Measurements from ENCODE around the gene SHROOM1.

SHROOM1 gene

GRCh38 chr5:132849347-132849746, 18.9 kb upstream of the SHROOM1 start:
- TF ChIP-seq CTCF (IDR thresholded peaks at IDR 0.05; ENCODE audit: low read depth, low read length), result no peak
- no peak for DNase-seq (ENCODE audit: extremely low read depth, low read depth)

GRCh38 chr5:132848270-132848669, 17.8 kb upstream of the SHROOM1 start:
- TF ChIP-seq CTCF (IDR thresholded peaks at IDR 0.05; ENCODE audit: low read depth, low read length), result no peak

GRCh38 chr5:132841305-132841704, 10.9 kb upstream of the SHROOM1 start:
- DNase-seq (ENCODE audit: extremely low read depth, low read depth), result peak; percentile 20
- no peak for TF ChIP-seq CTCF (IDR thresholded peaks at IDR 0.05; ENCODE audit: low read depth, low read length)

More at GRCh38 chr5:132848270-132848669, 17.8 kb upstream of the SHROOM1 start:
- no peak for DNase-seq (ENCODE audit: extremely low read depth, low read depth)

GRCh38 chr5:132840896-132841295, 10.4 kb upstream of the SHROOM1 start:
- no peak for TF ChIP-seq CTCF (IDR thresholded peaks at IDR 0.05; ENCODE audit: low read depth, low read length)
- DNase-seq (ENCODE audit: extremely low read depth, low read depth), result no peak

- DNase-seq (ENCODE audit: extremely low read depth, low read depth), result no peak
- no peak for TF ChIP-seq CTCF (IDR thresholded peaks at IDR 0.05; ENCODE audit: low read depth, low read length)
Observed at GRCh38 chr5:132840313-132840712, 9.9 kb upstream of the SHROOM1 start.

- TF ChIP-seq CTCF (IDR thresholded peaks at IDR 0.05; ENCODE audit: low read depth, low read length), result no peak
- DNase-seq (ENCODE audit: extremely low read depth, low read depth), result no peak
Observed at GRCh38 chr5:132839426-132840301, 9.2 kb upstream of the SHROOM1 start.

GRCh38 chr5:132838516-132839282, 8.3 kb upstream of the SHROOM1 start:
- no peak for TF ChIP-seq CTCF (IDR thresholded peaks at IDR 0.05; ENCODE audit: low read depth, low read length)
- DNase-seq (ENCODE audit: extremely low read depth, low read depth), result no peak
